Epithelial cell of proximal tubule (primary cell): ENCODE measurements around the gene CHI3L1. TPM values are rescaled to one million over a fixed set of nuclear protein-coding genes. Genes with fewer than 3 reads are reported as not detected.

Experiments
- DNase-seq: peaks from one replicate; pipeline ENCODE4 v3.0.0-alpha.2; 2011; ENCODE audit warnings: low read depth
- H3K4me3 ChIP-seq: 2 replicates; pipeline ENCODE4 v1.5.1; 2011; ENCODE audit warnings: low read depth, mild to moderate bottlenecking, low read length
- CTCF ChIP-seq: conservative IDR thresholded peaks from 2 replicates; pipeline ENCODE4 v1.5.1; 2012; ENCODE audit warnings: low read depth, mild to moderate bottlenecking, low read length
- total RNA-seq: library from RNA; depleted of rRNA; stranded (reverse); fragments of >200 nt; gene quantifications from 2 replicates; pipeline ENCODE4 v1.2.3, GENCODE V29; 2015

The CHI3L1 gene
- total RNA-seq, 1 donor from 2014 or later = 0.86 TPM

DNA sequence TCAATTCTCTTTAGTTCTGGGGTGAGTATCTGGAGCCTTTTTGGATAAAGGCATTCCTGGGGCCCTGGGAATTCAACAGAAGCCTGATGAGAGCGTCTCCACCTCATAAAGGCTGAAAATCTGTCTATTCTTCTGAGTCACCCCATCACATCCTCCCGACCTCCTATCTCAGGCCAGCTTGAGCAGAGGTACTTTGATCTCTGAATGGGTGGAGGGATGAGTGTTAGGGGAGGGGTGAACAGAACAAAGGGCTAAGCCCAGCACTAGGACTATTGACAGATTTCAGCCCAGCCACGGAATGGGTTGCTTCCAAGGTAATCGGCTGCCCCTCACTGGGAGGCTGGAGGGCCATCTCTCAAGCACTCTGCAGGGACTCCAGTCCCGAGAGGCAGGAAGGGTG lies 8.4 kb downstream of the CHI3L1 start:
- H3K4me3 ChIP-seq = no peak overlapping the region
- no peak for TF ChIP-seq CTCF
- no peak for DNase-seq

GRCh38 chr1:203177470-203178039 lies 8.9 kb downstream of the CHI3L1 start:
- no peak for TF ChIP-seq CTCF
- no peak overlapping the region for H3K4me3 ChIP-seq
- no peak for DNase-seq

DNA sequence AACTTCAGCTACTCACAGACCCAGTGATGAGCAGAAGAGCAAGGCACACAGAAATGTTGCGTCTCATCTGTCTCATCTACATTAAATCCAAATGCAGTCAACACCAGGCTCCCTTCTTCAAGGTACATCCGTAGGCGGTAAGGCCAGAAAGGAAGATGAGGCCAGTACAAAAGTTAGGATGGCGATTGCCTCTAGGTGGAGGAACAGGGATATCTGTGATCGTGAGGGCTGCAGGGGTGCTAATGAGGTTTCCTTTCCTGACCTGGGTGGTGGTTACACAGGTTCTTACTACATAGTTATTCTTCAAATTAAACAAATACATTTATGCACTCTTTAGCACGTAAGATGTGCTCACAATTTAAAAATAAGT lies 9.5 kb downstream of the CHI3L1 start:
- DNase-seq = no peak
- no peak overlapping the region for H3K4me3 ChIP-seq
- TF ChIP-seq CTCF = no peak

GRCh38 chr1:203176273-203177035 lies 10.1 kb downstream of the CHI3L1 start:
- no peak for DNase-seq
- no peak overlapping the region for H3K4me3 ChIP-seq
- no peak for TF ChIP-seq CTCF

GRCh38 chr1:203175827-203176241 lies 10.7 kb downstream of the CHI3L1 start:
- H3K4me3 ChIP-seq = no peak overlapping the region
- no peak for DNase-seq
- TF ChIP-seq CTCF = no peak

DNA sequence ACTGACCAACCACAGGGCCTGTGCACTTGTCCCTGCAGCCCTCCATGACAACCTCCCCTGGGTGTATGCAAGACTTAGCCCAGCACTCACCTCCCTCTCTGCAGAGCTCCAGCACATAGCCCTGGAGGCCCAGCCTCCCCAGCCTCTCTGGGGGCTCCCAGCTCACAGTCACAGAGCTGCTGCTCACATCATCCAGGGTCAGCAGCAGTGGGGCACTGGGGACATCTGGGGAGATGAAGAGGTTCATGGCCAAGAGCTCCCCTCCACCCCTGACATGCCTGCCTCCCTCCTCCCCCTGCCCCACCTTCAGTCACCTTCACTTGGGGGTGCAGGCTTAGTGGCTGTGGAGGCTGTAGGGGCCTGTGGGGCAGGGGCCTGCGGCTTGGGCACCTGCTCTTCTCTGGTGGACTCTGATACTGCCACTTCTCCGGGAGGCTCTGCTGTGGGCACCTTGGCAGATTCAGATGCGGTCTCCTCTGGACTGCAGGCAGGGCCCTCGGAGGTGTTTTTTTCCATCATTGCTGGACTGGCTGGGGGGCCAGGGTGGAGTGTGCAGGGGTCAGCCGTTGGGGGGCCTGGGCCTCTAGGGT lies 11.2 kb downstream of the CHI3L1 start, which contains the start of gene MYBPH:
Gene MYBPH, minus strand, starts transcription at position 590 of the 590 bp plus-strand sequence. Its CDS starts 71 bp downstream, at position 519.
- DNase-seq = no peak
- TF ChIP-seq CTCF = no peak
- H3K4me3 ChIP-seq = no peak within 1 kb of the TSS
